ENCODE results near the gene TNNI3. TPM values are rescaled to one million over a fixed set of nuclear protein-coding genes. Genes with fewer than 3 reads are reported as not detected.
A peak's percentile ranks its signal among the peaks of the same experiment; 100 is the strongest.
"Not testable (repeated sequence)": the region's sequence is repeated elsewhere in the genome, so short reads cannot be mapped to it uniquely, and the experiment has no call there.

The TNNI3 gene
- total RNA-seq, 2 experiments from 2014 or later, result 0.32 TPM; not detected in 1

- DNase-seq; H3K36me3 Mint-ChIP-seq (ENCODE audit: low read depth); intact Hi-C loops (cut with DNase I, micrococcal nuclease); CTCF ChIA-PET; H3K27ac Mint-ChIP-seq; POLR2A ChIA-PET; ATAC-seq; H3K9me3 Mint-ChIP-seq (ENCODE audit: low read depth): not testable (repeated sequence)
- Mint-ChIP-seq H3K27me3 (peaks cover 63% of the 10 kb centered on the region), H3K4me3 (peak overlapping the region; percentile 21), H3K4me1 (peaks cover 14% of the 10 kb centered on the region)
Observed at GRCh38 chr19:55172318-55172717, 14.8 kb upstream of the TNNI3 start.

- ATAC-seq, result no peak
- Mint-ChIP-seq H3K9me3 (ENCODE audit: low read depth) (no peaks in the 10 kb centered on the region), H3K4me3 (no peak overlapping the region), H3K27ac (no peak overlapping the region), H3K36me3 (ENCODE audit: low read depth) (no peaks in the 10 kb centered on the region), H3K4me1 (peaks cover 21% of the 10 kb centered on the region), H3K27me3 (peaks cover 64% of the 10 kb centered on the region)
- no peak for DNase-seq
- ChIA-PET CTCF (interaction anchor here (0.6 kb wide), 3 partner anchors 39 to 103 kb away, joined by 4 to 5 read pairs (median 4); no protein-coding TSS in a partner anchor), POLR2A (interaction anchor here (0.7 kb wide), 1 partner anchor 35 kb away, joined by 3 read pairs; no protein-coding TSS in a partner anchor)
- intact Hi-C loops (cut with DNase I, micrococcal nuclease), result no loop called here
Observed at GRCh38 chr19:55171440-55171839, 13.9 kb upstream of the TNNI3 start.

- ChIA-PET POLR2A (interaction anchor here (0.6 kb wide), 1 partner anchor 11 kb away, joined by 3 read pairs; the partner anchor contains the start of gene SYT5), CTCF (no interaction called here)
- H3K4me3 Mint-ChIP-seq, result no peak overlapping the region
- no peaks in the 10 kb centered on the region for H3K9me3 Mint-ChIP-seq (ENCODE audit: low read depth)
- intact Hi-C loops (cut with DNase I, micrococcal nuclease), result loop anchor here in 1 of 2 experiments (10.0 kb wide), 2 partner anchors 436 to 704 kb away; partner anchors contain the start of genes LENG9, ZNF524 and ZNF865
- no peak for ATAC-seq
- DNase-seq, result no peak
- H3K27ac Mint-ChIP-seq, result no peak overlapping the region
- peaks cover 19% of the 10 kb centered on the region for H3K4me1 Mint-ChIP-seq
- peaks cover 57% of the 10 kb centered on the region for H3K27me3 Mint-ChIP-seq
- no peaks in the 10 kb centered on the region for H3K36me3 Mint-ChIP-seq (ENCODE audit: low read depth)
Observed at GRCh38 chr19:55169136-55169535, 11.6 kb upstream of the TNNI3 start.

GRCh38 chr19:55166530-55167268, 9.2 kb upstream of the TNNI3 start, which contains the start of gene DNAAF3:
DNAAF3 (minus strand) TSS chr19:55166613; CDS start chr19:55166413, 200 bp downstream.
- Mint-ChIP-seq H3K36me3 (ENCODE audit: low read depth) (no peaks in the 10 kb centered on the region), H3K27me3 (peaks cover 45% of the 10 kb centered on the region), H3K4me1 (peaks cover 10% of the 10 kb centered on the region), H3K4me3 (peak within 1 kb of the TSS; percentile 71), H3K27ac (peak within 1 kb of the TSS; percentile 11), H3K9me3 (ENCODE audit: low read depth) (no peaks in the 10 kb centered on the region)
- ChIA-PET CTCF (interaction anchor here (0.5 to 1.9 kb wide), 6 partner anchors 10 to 845 kb away, joined by 3 to 7 read pairs (median 4); partner anchors contain the start of gene KMT5C), POLR2A (no interaction called here)
- ATAC-seq (peak; percentile 95), DNase-seq (peak; percentile 95)
- intact Hi-C loops (cut with DNase I, micrococcal nuclease), result loop anchor here (1.0 to 10.0 kb wide), 8 partner anchors 13 to 702 kb away; partner anchors contain the start of genes ISOC2 (in 1 of the 2), KMT5C (in 1 of the 2), LENG9 (in 1 of the 2) and PPP1R12C (in 1 of the 2)

GRCh38 chr19:55165952-55166529, 8.5 kb upstream of the TNNI3 start:
- peak overlapping the region; percentile 71 for H3K4me3 Mint-ChIP-seq
- DNase-seq (peak; percentile 82), ATAC-seq (peak; percentile 79)
- H3K27me3 Mint-ChIP-seq, result peaks cover 40% of the 10 kb centered on the region
- no peak overlapping the region for H3K27ac Mint-ChIP-seq
- ChIA-PET POLR2A (no interaction called here), CTCF (interaction anchor here (0.6 to 1.9 kb wide), 7 partner anchors 11 to 302 kb away, joined by 3 to 7 read pairs (median 3); partner anchors contain the start of genes HSPBP1 and SYT5)
- no peaks in the 10 kb centered on the region for H3K9me3 Mint-ChIP-seq (ENCODE audit: low read depth)
- no peaks in the 10 kb centered on the region for H3K36me3 Mint-ChIP-seq (ENCODE audit: low read depth)
- intact Hi-C loops (cut with DNase I, micrococcal nuclease), result loop anchor here (1.0 to 10.0 kb wide), 8 partner anchors 13 to 701 kb away; partner anchors contain the start of genes ISOC2 (in 1 of the 2), KMT5C (in 1 of the 2), LENG9 (in 1 of the 2) and PPP1R12C (in 1 of the 2)
- H3K4me1 Mint-ChIP-seq, result peaks cover 10% of the 10 kb centered on the region

- Mint-ChIP-seq H3K9me3 (ENCODE audit: low read depth) (no peaks in the 10 kb centered on the region), H3K4me3 (no peak overlapping the region), H3K27ac (no peak overlapping the region), H3K4me1 (peaks cover 11% of the 10 kb centered on the region), H3K36me3 (ENCODE audit: low read depth) (no peaks in the 10 kb centered on the region), H3K27me3 (peaks cover 29% of the 10 kb centered on the region)
- no peak for ATAC-seq
- ChIA-PET CTCF (interaction anchor here (0.8 to 2.6 kb wide), 3 partner anchors 13 to 974 kb away, joined by 4 to 16 read pairs (median 4); no protein-coding TSS in a partner anchor), POLR2A (no interaction called here)
- intact Hi-C loops (cut with DNase I, micrococcal nuclease), result loop anchor here (5.0 to 10.0 kb wide), 4 partner anchors 79 to 697 kb away; partner anchors contain the start of genes LENG9 (in 1 of the 2), ZNF524 (in 1 of the 2) and ZNF865 (in 1 of the 2)
- no peak for DNase-seq
Observed at GRCh38 chr19:55161571-55162322, 4.2 kb upstream of the TNNI3 start.

GRCh38 chr19:55160986-55161365, 3.4 kb upstream of the TNNI3 start:
- ChIA-PET POLR2A (interaction anchor here (0.8 kb wide), 1 partner anchor 73 kb away, joined by 3 read pairs; no protein-coding TSS in a partner anchor), CTCF (interaction anchor here (0.6 to 2.6 kb wide), 13 partner anchors 11 to 984 kb away, joined by 3 to 16 read pairs (median 4); partner anchors contain the start of gene TNNT1)
- Mint-ChIP-seq H3K27me3 (peaks cover 27% of the 10 kb centered on the region), H3K36me3 (ENCODE audit: low read depth) (no peaks in the 10 kb centered on the region), H3K9me3 (ENCODE audit: low read depth) (no peaks in the 10 kb centered on the region), H3K27ac (no peak overlapping the region), H3K4me1 (peaks cover 9% of the 10 kb centered on the region), H3K4me3 (no peak overlapping the region)
- intact Hi-C loops (cut with DNase I, micrococcal nuclease), result loop anchor here (1.0 to 10.0 kb wide), 7 partner anchors 20 to 696 kb away; partner anchors contain the start of genes LENG9 (in 1 of the 2), PPP1R12C (in 1 of the 2), ZNF524 (in 1 of the 2) and ZNF865 (in 1 of the 2)
- ATAC-seq (no peak), DNase-seq (no peak)

GRCh38 chr19:55160128-55160985, 2.8 kb upstream of the TNNI3 start:
- no peaks in the 10 kb centered on the region for H3K36me3 Mint-ChIP-seq (ENCODE audit: low read depth)
- H3K4me3 Mint-ChIP-seq, result no peak overlapping the region
- H3K27me3 Mint-ChIP-seq, result peaks cover 23% of the 10 kb centered on the region
- peaks cover 9% of the 10 kb centered on the region for H3K4me1 Mint-ChIP-seq
- intact Hi-C loops (cut with DNase I, micrococcal nuclease), result loop anchor here (1.0 to 10.0 kb wide), 7 partner anchors 19 to 696 kb away; partner anchors contain the start of genes LENG9 (in 1 of the 2), PPP1R12C (in 1 of the 2), ZNF524 (in 1 of the 2) and ZNF865 (in 1 of the 2)
- no peaks in the 10 kb centered on the region for H3K9me3 Mint-ChIP-seq (ENCODE audit: low read depth)
- POLR2A ChIA-PET, result interaction anchor here (0.8 kb wide), 1 partner anchor 72 kb away, joined by 3 read pairs; no protein-coding TSS in a partner anchor
- CTCF ChIA-PET, result interaction anchor here (0.6 to 2.6 kb wide), 15 partner anchors 10 to 985 kb away, joined by 3 to 16 read pairs (median 4); partner anchors contain the start of gene TNNT1
- DNase-seq, result peak; percentile 96
- peak; percentile 98 for ATAC-seq
- H3K27ac Mint-ChIP-seq, result no peak overlapping the region

- Mint-ChIP-seq H3K9me3 (ENCODE audit: low read depth) (no peaks in the 10 kb centered on the region), H3K4me3 (no peak overlapping the region), H3K4me1 (peaks cover 13% of the 10 kb centered on the region), H3K36me3 (ENCODE audit: low read depth) (no peaks in the 10 kb centered on the region), H3K27ac (no peak overlapping the region), H3K27me3 (peaks cover 21% of the 10 kb centered on the region)
- ChIA-PET CTCF (interaction anchor here (0.9 to 2.6 kb wide), 5 partner anchors 13 to 102 kb away, joined by 3 to 16 read pairs (median 6); no protein-coding TSS in a partner anchor), POLR2A (interaction anchor here (0.7 kb wide), 1 partner anchor 69 kb away, joined by 3 read pairs; no protein-coding TSS in a partner anchor)
- ATAC-seq (no peak), DNase-seq (no peak)
- intact Hi-C loops (cut with DNase I, micrococcal nuclease), result no loop called here
Observed at GRCh38 chr19:55158848-55159749, 1.6 kb upstream of the TNNI3 start.

Measured in activated CD4-positive, alpha-beta T cell treated with anti-CD3 and anti-CD28 coated beads for 36 hours (primary cell).